ENCODE measurements around the gene PLA2G4B. TPM values are rescaled to one million over a fixed set of nuclear protein-coding genes. Genes with fewer than 3 reads are reported as not detected.
A peak's percentile ranks its signal among the peaks of the same experiment; 100 is the strongest.

Gene PLA2G4B
- total and polyA plus RNA-seq, 2 donors (not counting 1 experiment from before 2014, with no cell fraction given): 22.6 to 33.2 TPM

DNA sequence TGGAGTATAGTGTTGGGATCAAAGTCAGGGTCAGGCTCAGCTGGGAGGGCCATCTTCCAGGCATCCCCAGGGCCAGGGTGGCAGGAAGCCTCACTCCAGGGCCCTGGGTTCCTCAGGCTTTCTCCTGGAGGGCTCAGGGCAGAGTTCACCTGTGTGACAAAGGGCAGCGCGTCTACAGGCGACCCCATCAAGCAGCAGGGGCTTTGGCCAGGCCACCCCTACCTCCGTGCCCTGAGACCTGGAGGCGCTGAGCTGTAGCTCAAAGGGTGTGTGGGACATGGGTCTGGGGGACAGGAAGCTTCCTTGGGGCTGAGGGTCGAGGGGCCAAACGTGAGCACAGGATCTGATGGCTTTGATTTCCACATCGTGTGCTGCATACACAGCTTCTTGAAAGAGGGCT is 42.4 kb downstream of the PLA2G4B start:
- intact Hi-C loops (cut with micrococcal nuclease): no loop called here
- Histone ChIP-seq H3K27me3 (replicated peaks in 1 of 4; ENCODE audit: control extremely low read depth in 1 of 4, control insufficient read depth in 3 of 4, insufficient read depth in 4 of 4, low read length in 3 of 4) (peaks cover 0 to 29% (median 3%) of the 10 kb centered on the region in 4 experiments), H3K9me3 (ENCODE audit: control extremely low read depth in 1 of 3, control insufficient read depth in 2 of 3, insufficient read depth in 1 of 3, low read length in 2 of 3) (no peaks in the 10 kb centered on the region), H3K27ac (ENCODE audit: low read length in 2 of 2) (no peak overlapping the region), H3K36me3 (replicated peaks in 1 of 2; ENCODE audit: control extremely low read depth in 1 of 2, control insufficient read depth in 1 of 2, extremely low read depth in 1 of 2, insufficient read depth in 2 of 2, low read length in 1 of 2) (no peaks in the 10 kb centered on the region), H3K4me1 (ENCODE audit: control insufficient read depth in 2 of 2, insufficient read depth in 2 of 2, low read length in 2 of 2) (peaks cover 16 to 21% of the 10 kb centered on the region in 2 donors), H4K20me1 (ENCODE audit: control insufficient read depth, insufficient read depth, low read length, poor library complexity, severe bottlenecking) (no peaks in the 10 kb centered on the region), H3K9ac (ENCODE audit: low read length) (no peak overlapping the region), H3K4me3 (ENCODE audit: control extremely low read depth in 1 of 5, extremely low read depth in 1 of 5, insufficient read depth in 1 of 5, low read depth in 2 of 5, low read length in 4 of 5) (no peak overlapping the region), H3K79me2 (ENCODE audit: control insufficient read depth, insufficient read depth, low read length) (no peaks in the 10 kb centered on the region), H3K4me2 (replicated peaks; ENCODE audit: low read depth, low read length, poor library complexity, severe bottlenecking) (no peak overlapping the region), H2AFZ (ENCODE audit: insufficient read depth, low read depth, low read length, poor library complexity, severe bottlenecking) (no peak overlapping the region)
- H3K9me3 Mint-ChIP-seq (ENCODE audit: insufficient read depth): no peaks in the 10 kb centered on the region
- H3K4me1 Mint-ChIP-seq: peaks cover 19% of the 10 kb centered on the region
- POLR2A ChIA-PET: no interaction called here
- TF ChIP-seq EZH2 (IDR thresholded peaks at IDR 0.05; ENCODE audit: borderline replicate concordance, insufficient read depth, low read depth, low read length, poor library complexity, severe bottlenecking) (no peak), CTCF (IDR thresholded peaks at IDR 0.05) (no peak)
- H3K27me3 Mint-ChIP-seq: peaks cover 22% of the 10 kb centered on the region
- CTCF ChIA-PET: interaction anchor here (1.4 to 1.5 kb wide), 2 partner anchors 11 to 24 kb away, joined by 4 to 5 read pairs; no protein-coding TSS in a partner anchor
- H3K27ac Mint-ChIP-seq: no peak overlapping the region
- no peak for ATAC-seq (ENCODE audit: low read depth)
- peak overlapping the region; percentile 64 for H3K4me3 Mint-ChIP-seq
- DNase-seq: no peak
- WGBS (ENCODE audit: insufficient coverage): 90% methylated on average over 6 of the region's 8 CpGs

DNA sequence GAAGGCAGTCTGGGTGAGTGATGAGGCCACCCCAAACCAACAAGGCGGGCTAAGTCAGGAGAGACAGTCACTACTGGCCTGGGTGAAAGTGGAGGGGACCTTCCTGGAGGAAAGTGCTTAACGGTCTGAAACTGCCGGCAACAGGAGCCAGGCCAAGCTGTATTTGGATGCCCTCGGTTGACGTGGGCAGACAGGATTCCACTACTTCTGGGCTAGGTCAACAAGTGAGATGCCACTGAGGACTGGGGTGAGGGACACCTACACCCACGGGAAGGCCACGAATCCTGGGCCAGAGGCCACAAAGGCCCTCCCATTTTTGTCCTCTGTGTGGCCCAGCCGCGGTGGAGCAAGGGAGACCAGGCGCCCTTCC is 42.9 kb downstream of the PLA2G4B start:
- 54% methylated on average over 10 of the region's 10 CpGs for WGBS (ENCODE audit: insufficient coverage)
- H2AFZ ChIP-seq (ENCODE audit: insufficient read depth, low read depth, low read length, poor library complexity, severe bottlenecking): peak overlapping the region; percentile 28
- no peak for TF ChIP-seq EZH2 (IDR thresholded peaks at IDR 0.05; ENCODE audit: borderline replicate concordance, insufficient read depth, low read depth, low read length, poor library complexity, severe bottlenecking)
- no peak for TF ChIP-seq CTCF (IDR thresholded peaks at IDR 0.05)

More for the DNA sequence above, 42.9 kb downstream of the PLA2G4B start:
- no peak overlapping the region for H3K4me3 ChIP-seq (ENCODE audit: control extremely low read depth in 1 of 5, extremely low read depth in 1 of 5, insufficient read depth in 1 of 5, low read depth in 2 of 5, low read length in 4 of 5)
- peaks cover 16 to 17% of the 10 kb centered on the region in 2 donors for H3K4me1 ChIP-seq (ENCODE audit: control insufficient read depth in 2 of 2, insufficient read depth in 2 of 2, low read length in 2 of 2)
- H3K36me3 ChIP-seq (replicated peaks in 1 of 2; ENCODE audit: control extremely low read depth in 1 of 2, control insufficient read depth in 1 of 2, extremely low read depth in 1 of 2, insufficient read depth in 2 of 2, low read length in 1 of 2): no peaks in the 10 kb centered on the region
- H4K20me1 ChIP-seq (ENCODE audit: control insufficient read depth, insufficient read depth, low read length, poor library complexity, severe bottlenecking): no peaks in the 10 kb centered on the region
- Mint-ChIP-seq H3K4me1 (peaks cover 17% of the 10 kb centered on the region), H3K4me3 (peak overlapping the region; percentile 64), H3K27me3 (peaks cover 20% of the 10 kb centered on the region), H3K27ac (no peak overlapping the region), H3K9me3 (ENCODE audit: insufficient read depth) (no peaks in the 10 kb centered on the region)
- H3K9ac ChIP-seq (ENCODE audit: low read length): no peak overlapping the region
- peak overlapping the region; percentile 57 for H3K4me2 ChIP-seq (replicated peaks; ENCODE audit: low read depth, low read length, poor library complexity, severe bottlenecking)
- intact Hi-C loops (cut with micrococcal nuclease): no loop called here
- H3K27me3 ChIP-seq (replicated peaks in 1 of 4; ENCODE audit: control extremely low read depth in 1 of 4, control insufficient read depth in 3 of 4, insufficient read depth in 4 of 4, low read length in 3 of 4): peaks cover 0 to 29% (median 3%) of the 10 kb centered on the region in 4 experiments
- no peaks in the 10 kb centered on the region for H3K79me2 ChIP-seq (ENCODE audit: control insufficient read depth, insufficient read depth, low read length)
- no peak for DNase-seq
- POLR2A ChIA-PET: no interaction called here
- ATAC-seq (ENCODE audit: low read depth): no peak
- no peak overlapping the region for H3K27ac ChIP-seq (ENCODE audit: low read length in 2 of 2)
- H3K9me3 ChIP-seq (ENCODE audit: control extremely low read depth in 1 of 3, control insufficient read depth in 2 of 3, insufficient read depth in 1 of 3, low read length in 2 of 3): no peaks in the 10 kb centered on the region
- CTCF ChIA-PET: interaction anchor here (1.4 to 1.5 kb wide), 2 partner anchors 11 to 23 kb away, joined by 4 to 5 read pairs; no protein-coding TSS in a partner anchor
